ENCODE measurements around the gene EML5.

EML5 gene

GRCh38 chr14:88729159-88729558, 63.6 kb downstream of the EML5 start:
- no peak for TF ChIP-seq POLR2AphosphoS5 (IDR thresholded peaks at IDR 0.05; ENCODE audit: borderline replicate concordance, low read depth, low read length)
- no peak for TF ChIP-seq FOXP2 (optimal IDR thresholded peaks at IDR 0.05; ENCODE audit: control extremely low read depth, extremely low read length, insufficient read depth)
- TF ChIP-seq EZH2 (IDR thresholded peaks at IDR 0.05), result no peak
- Histone ChIP-seq H3K9ac (ENCODE audit: insufficient read length) (no peak overlapping the region), H3K36me3 (ENCODE audit: insufficient read depth, low read length) (no peaks in the 10 kb centered on the region), H3K9me3 (ENCODE audit: low read depth, low read length) (no peaks in the 10 kb centered on the region), H3K27ac (no peak overlapping the region), H3K4me3 (no peak overlapping the region)
- no peak for DNase-seq (ENCODE audit: low read depth, low spot score)

GRCh38 chr14:88727057-88727456, 65.7 kb downstream of the EML5 start:
- TF ChIP-seq FOXP2 (optimal IDR thresholded peaks at IDR 0.05; ENCODE audit: control extremely low read depth, extremely low read length, insufficient read depth), result no peak
- no peak for TF ChIP-seq POLR2AphosphoS5 (IDR thresholded peaks at IDR 0.05; ENCODE audit: borderline replicate concordance, low read depth, low read length)
- no peak for TF ChIP-seq EZH2 (IDR thresholded peaks at IDR 0.05)

DNA sequence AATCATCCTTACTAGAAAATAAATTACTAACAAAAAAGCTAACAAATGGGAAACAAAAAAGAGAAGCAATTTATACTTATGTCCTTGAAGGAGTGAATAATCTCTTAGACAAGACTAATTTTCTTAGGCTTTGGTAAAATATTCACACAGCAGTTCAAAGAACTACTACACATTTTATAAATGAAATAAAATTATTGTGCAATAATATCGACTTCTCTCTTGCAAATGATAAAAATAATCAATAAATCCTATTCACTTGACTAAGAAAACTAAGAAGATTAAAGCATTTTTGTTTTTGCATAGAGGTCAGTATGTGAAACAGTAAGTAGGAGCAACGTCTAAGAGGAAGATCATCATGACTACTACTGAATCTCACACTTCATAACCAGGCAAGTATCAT, 82.0 kb downstream of the EML5 start:
- no peak overlapping the region for H3K9ac ChIP-seq (ENCODE audit: insufficient read length)
- H3K4me3 ChIP-seq, result no peak overlapping the region
- TF ChIP-seq EZH2 (IDR thresholded peaks at IDR 0.05) (no peak), FOXP2 (optimal IDR thresholded peaks at IDR 0.05; ENCODE audit: control extremely low read depth, extremely low read length, insufficient read depth) (no peak), POLR2AphosphoS5 (IDR thresholded peaks at IDR 0.05; ENCODE audit: borderline replicate concordance, low read depth, low read length) (no peak)
- no peaks in the 10 kb centered on the region for H3K9me3 ChIP-seq (ENCODE audit: low read depth, low read length)
- no peak for DNase-seq (ENCODE audit: low read depth, low spot score)
- H3K36me3 ChIP-seq (ENCODE audit: insufficient read depth, low read length), result no peaks in the 10 kb centered on the region
- H3K27ac ChIP-seq, result no peak overlapping the region

More at GRCh38 chr14:88727057-88727456, 65.7 kb downstream of the EML5 start:
- H3K36me3 ChIP-seq (ENCODE audit: insufficient read depth, low read length), result no peaks in the 10 kb centered on the region
- no peak overlapping the region for H3K27ac ChIP-seq
- H3K9ac ChIP-seq (ENCODE audit: insufficient read length), result no peak overlapping the region
- no peak for DNase-seq (ENCODE audit: low read depth, low spot score)
- H3K4me3 ChIP-seq, result no peak overlapping the region
- H3K9me3 ChIP-seq (ENCODE audit: low read depth, low read length), result no peaks in the 10 kb centered on the region

DNA sequence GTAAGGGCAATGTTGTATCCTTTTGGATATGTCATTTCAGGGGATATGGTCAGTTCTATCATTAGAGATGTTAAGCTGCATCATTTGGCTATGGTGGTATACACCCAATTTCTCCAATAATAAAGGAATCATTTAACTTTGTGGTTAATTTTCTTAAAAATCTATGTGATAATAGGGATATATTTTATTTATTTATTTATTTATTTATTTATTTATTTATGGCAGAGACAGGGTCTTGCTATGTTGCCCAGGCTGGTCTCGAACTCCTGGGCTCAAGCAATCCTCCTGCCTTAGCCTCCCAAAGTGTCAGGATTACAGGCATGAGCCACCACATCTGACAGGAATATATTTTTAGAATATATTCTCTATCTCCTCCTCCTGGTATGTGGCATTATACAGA, 85.7 kb downstream of the EML5 start:
- H3K36me3 ChIP-seq (ENCODE audit: insufficient read depth, low read length), result no peaks in the 10 kb centered on the region
- TF ChIP-seq POLR2AphosphoS5 (IDR thresholded peaks at IDR 0.05; ENCODE audit: borderline replicate concordance, low read depth, low read length) (no peak), FOXP2 (optimal IDR thresholded peaks at IDR 0.05; ENCODE audit: control extremely low read depth, extremely low read length, insufficient read depth) (no peak), EZH2 (IDR thresholded peaks at IDR 0.05) (no peak)
- H3K9ac ChIP-seq (ENCODE audit: insufficient read length), result no peak overlapping the region
- no peak overlapping the region for H3K4me3 ChIP-seq
- H3K27ac ChIP-seq, result no peak overlapping the region
- H3K9me3 ChIP-seq (ENCODE audit: low read depth, low read length), result no peaks in the 10 kb centered on the region
- no peak for DNase-seq (ENCODE audit: low read depth, low spot score)

DNA sequence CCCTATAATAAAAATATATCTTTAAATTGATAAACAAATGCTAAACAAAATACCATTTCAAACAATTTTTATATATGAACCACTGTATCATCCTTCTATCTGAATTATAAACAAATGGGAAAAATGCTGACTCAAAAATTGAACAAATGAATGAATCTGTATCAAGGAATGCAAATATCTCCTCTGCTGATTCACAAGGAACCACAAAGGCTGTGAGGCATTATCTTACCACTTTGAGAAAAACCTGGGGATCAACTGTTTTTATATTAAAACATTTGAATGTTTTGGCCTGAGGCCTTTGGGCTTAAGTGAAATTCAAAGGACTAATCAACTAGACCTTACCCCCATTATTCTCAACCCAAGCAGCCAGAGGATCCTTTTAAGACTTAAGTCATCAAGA, 86.3 kb downstream of the EML5 start:
- Histone ChIP-seq H3K27ac (no peak overlapping the region), H3K36me3 (ENCODE audit: insufficient read depth, low read length) (no peaks in the 10 kb centered on the region), H3K9ac (ENCODE audit: insufficient read length) (no peak overlapping the region), H3K4me3 (no peak overlapping the region), H3K9me3 (ENCODE audit: low read depth, low read length) (no peaks in the 10 kb centered on the region)
- DNase-seq (ENCODE audit: low read depth, low spot score), result no peak
- TF ChIP-seq EZH2 (IDR thresholded peaks at IDR 0.05), result no peak
- TF ChIP-seq POLR2AphosphoS5 (IDR thresholded peaks at IDR 0.05; ENCODE audit: borderline replicate concordance, low read depth, low read length), result no peak
- no peak for TF ChIP-seq FOXP2 (optimal IDR thresholded peaks at IDR 0.05; ENCODE audit: control extremely low read depth, extremely low read length, insufficient read depth)

GRCh38 chr14:88698651-88699050, 94.1 kb downstream of the EML5 start:
- no peak overlapping the region for H3K27ac ChIP-seq

GRCh38 chr14:88695870-88696269, 96.9 kb downstream of the EML5 start:
- no peak overlapping the region for H3K27ac ChIP-seq
- H3K4me3 ChIP-seq, result no peak overlapping the region
- no peak for TF ChIP-seq FOXP2 (optimal IDR thresholded peaks at IDR 0.05; ENCODE audit: control extremely low read depth, extremely low read length, insufficient read depth)
- TF ChIP-seq POLR2AphosphoS5 (IDR thresholded peaks at IDR 0.05; ENCODE audit: borderline replicate concordance, low read depth, low read length), result no peak
- no peak for TF ChIP-seq EZH2 (IDR thresholded peaks at IDR 0.05)
- H3K9me3 ChIP-seq (ENCODE audit: low read depth, low read length), result no peaks in the 10 kb centered on the region
- no peaks in the 10 kb centered on the region for H3K36me3 ChIP-seq (ENCODE audit: insufficient read depth, low read length)
- no peak overlapping the region for H3K9ac ChIP-seq (ENCODE audit: insufficient read length)
- no peak for DNase-seq (ENCODE audit: low read depth, low spot score)

More at GRCh38 chr14:88698651-88699050, 94.1 kb downstream of the EML5 start:
- Histone ChIP-seq H3K36me3 (ENCODE audit: insufficient read depth, low read length) (no peaks in the 10 kb centered on the region), H3K4me3 (no peak overlapping the region), H3K9me3 (ENCODE audit: low read depth, low read length) (no peaks in the 10 kb centered on the region), H3K9ac (ENCODE audit: insufficient read length) (no peak overlapping the region)
- TF ChIP-seq POLR2AphosphoS5 (IDR thresholded peaks at IDR 0.05; ENCODE audit: borderline replicate concordance, low read depth, low read length) (no peak), FOXP2 (optimal IDR thresholded peaks at IDR 0.05; ENCODE audit: control extremely low read depth, extremely low read length, insufficient read depth) (no peak), EZH2 (IDR thresholded peaks at IDR 0.05) (no peak)
- no peak for DNase-seq (ENCODE audit: low read depth, low spot score)

GRCh38 chr14:88688386-88688785, 104.4 kb downstream of the EML5 start:
- H3K4me3 ChIP-seq, result no peak overlapping the region
- H3K9me3 ChIP-seq (ENCODE audit: low read depth, low read length), result no peaks in the 10 kb centered on the region
- no peak for DNase-seq (ENCODE audit: low read depth, low spot score)
- no peak overlapping the region for H3K9ac ChIP-seq (ENCODE audit: insufficient read length)
- no peaks in the 10 kb centered on the region for H3K36me3 ChIP-seq (ENCODE audit: insufficient read depth, low read length)
- H3K27ac ChIP-seq, result no peak overlapping the region
- TF ChIP-seq EZH2 (IDR thresholded peaks at IDR 0.05) (no peak), POLR2AphosphoS5 (IDR thresholded peaks at IDR 0.05; ENCODE audit: borderline replicate concordance, low read depth, low read length) (no peak), FOXP2 (optimal IDR thresholded peaks at IDR 0.05; ENCODE audit: control extremely low read depth, extremely low read length, insufficient read depth) (no peak)

GRCh38 chr14:88683119-88683518, 109.6 kb downstream of the EML5 start:
- TF ChIP-seq POLR2AphosphoS5 (IDR thresholded peaks at IDR 0.05; ENCODE audit: borderline replicate concordance, low read depth, low read length) (no peak), FOXP2 (optimal IDR thresholded peaks at IDR 0.05; ENCODE audit: control extremely low read depth, extremely low read length, insufficient read depth) (no peak), EZH2 (IDR thresholded peaks at IDR 0.05) (no peak)
- no peak for DNase-seq (ENCODE audit: low read depth, low spot score)
- no peak overlapping the region for H3K9ac ChIP-seq (ENCODE audit: insufficient read length)
- no peaks in the 10 kb centered on the region for H3K9me3 ChIP-seq (ENCODE audit: low read depth, low read length)
- no peak overlapping the region for H3K27ac ChIP-seq
- H3K36me3 ChIP-seq (ENCODE audit: insufficient read depth, low read length), result no peaks in the 10 kb centered on the region
- no peak overlapping the region for H3K4me3 ChIP-seq
